ENCODE data around the gene ZFR. TPM values are rescaled to one million over a fixed set of nuclear protein-coding genes. Genes with fewer than 3 reads are reported as not detected.

ZFR gene
- total and polyA plus RNA-seq, 9 of the 15 experiments (the other 6 are each of a cell fraction or from before 2014, with no cell fraction given): 35.5 to 108 (median 71.1) TPM

DNA sequence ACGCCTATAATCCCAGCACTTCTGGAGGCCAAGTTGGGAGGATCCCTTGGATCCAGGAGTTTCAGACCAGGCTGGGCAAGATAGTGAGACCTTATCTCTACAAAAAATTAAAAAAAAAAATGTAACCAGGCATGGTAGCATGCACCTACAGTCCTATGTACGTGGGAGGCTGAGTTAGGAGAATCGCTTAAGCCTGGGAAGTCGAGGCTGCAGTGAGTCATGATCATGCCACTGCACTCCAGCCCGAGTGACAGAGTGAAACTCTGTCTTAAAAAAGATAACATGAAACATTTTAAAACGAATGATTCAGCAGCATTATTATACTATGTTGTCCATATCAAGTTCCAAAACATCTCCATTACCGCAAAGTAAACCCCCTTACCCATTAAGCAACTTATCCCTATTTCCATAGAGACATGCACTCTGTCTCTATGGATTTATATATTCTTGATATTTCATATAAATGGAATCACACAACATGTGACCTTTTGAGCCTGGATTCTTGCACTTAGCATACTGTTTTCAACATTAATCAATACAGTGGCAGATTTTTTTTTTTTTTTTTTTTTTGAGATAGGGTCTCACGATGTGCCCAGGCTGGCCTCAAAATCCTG, 74.9 kb downstream of the ZFR start (continued):
- TF ChIP-seq, protein P1, sequence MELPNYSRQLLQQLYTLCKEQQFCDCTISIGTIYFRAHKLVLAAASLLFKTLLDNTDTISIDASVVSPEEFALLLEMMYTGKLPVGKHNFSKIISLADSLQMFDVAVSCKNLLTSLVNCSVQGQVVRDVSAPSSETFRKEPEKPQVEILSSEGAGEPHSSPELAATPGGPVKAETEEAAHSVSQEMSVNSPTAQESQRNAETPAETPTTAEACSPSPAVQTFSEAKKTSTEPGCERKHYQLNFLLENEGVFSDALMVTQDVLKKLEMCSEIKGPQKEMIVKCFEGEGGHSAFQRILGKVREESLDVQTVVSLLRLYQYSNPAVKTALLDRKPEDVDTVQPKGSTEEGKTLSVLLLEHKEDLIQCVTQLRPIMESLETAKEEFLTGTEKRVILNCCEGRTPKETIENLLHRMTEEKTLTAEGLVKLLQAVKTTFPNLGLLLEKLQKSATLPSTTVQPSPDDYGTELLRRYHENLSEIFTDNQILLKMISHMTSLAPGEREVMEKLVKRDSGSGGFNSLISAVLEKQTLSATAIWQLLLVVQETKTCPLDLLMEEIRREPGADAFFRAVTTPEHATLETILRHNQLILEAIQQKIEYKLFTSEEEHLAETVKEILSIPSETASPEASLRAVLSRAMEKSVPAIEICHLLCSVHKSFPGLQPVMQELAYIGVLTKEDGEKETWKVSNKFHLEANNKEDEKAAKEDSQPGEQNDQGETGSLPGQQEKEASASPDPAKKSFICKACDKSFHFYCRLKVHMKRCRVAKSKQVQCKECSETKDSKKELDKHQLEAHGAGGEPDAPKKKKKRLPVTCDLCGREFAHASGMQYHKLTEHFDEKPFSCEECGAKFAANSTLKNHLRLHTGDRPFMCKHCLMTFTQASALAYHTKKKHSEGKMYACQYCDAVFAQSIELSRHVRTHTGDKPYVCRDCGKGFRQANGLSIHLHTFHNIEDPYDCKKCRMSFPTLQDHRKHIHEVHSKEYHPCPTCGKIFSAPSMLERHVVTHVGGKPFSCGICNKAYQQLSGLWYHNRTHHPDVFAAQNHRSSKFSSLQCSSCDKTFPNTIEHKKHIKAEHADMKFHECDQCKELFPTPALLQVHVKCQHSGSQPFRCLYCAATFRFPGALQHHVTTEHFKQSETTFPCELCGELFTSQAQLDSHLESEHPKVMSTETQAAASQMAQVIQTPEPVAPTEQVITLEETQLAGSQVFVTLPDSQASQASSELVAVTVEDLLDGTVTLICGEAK (IDR thresholded peaks at IDR 0.05): no peak
- TF ChIP-seq, protein P1 (CRISPR knock-in tag; IDR thresholded peaks at IDR 0.05): no peak
- TF ChIP-seq SMARCB1 (IDR thresholded peaks at IDR 0.05; ENCODE audit: insufficient read length, low read depth) (peak; percentile 61), NEUROD1 (IDR thresholded peaks at IDR 0.05; ENCODE audit: borderline replicate concordance, low read depth, low read length, partially characterized antibody) (no peak), ZNF133 (CRISPR knock-in tag; IDR thresholded peaks at IDR 0.05) (no peak), TCF7L2 (IDR thresholded peaks at IDR 0.05; ENCODE audit: low read depth, low read length) (no peak), NCOR1 (IDR thresholded peaks at IDR 0.05) (peak; percentile 71), IRF9 (tag; IDR thresholded peaks at IDR 0.05) (peak; percentile 25; the same call in 1 of the 2 replicates), NR2C1 (IDR thresholded peaks at IDR 0.05) (peak; percentile 30; the same call in 1 of the 2 replicates), NR2C1 (tag; IDR thresholded peaks at IDR 0.05) (no peak), ZNF316 (IDR thresholded peaks at IDR 0.05) (peak; percentile 95), ELF2 (CRISPR knock-in tag; IDR thresholded peaks at IDR 0.05) (no peak), PHTF2 (CRISPR knock-in tag; IDR thresholded peaks at IDR 0.05) (no peak), GABPA (tag; conservative IDR thresholded peaks at IDR 0.05; ENCODE audit: low read depth) (no peak), FOXM1 (IDR thresholded peaks at IDR 0.05; ENCODE audit: low read depth) (peak; percentile 84), FOXM1 (CRISPR knock-in tag; IDR thresholded peaks at IDR 0.05; ENCODE audit: low read depth) (no peak), ZNF695 (CRISPR knock-in tag; IDR thresholded peaks at IDR 0.05) (no peak), CEBPG (CRISPR knock-in tag; IDR thresholded peaks at IDR 0.05) (no peak), CEBPG (tag; conservative IDR thresholded peaks at IDR 0.05 in 1 of 2, IDR thresholded peaks at IDR 0.05 in 1 of 2) (no peak), CXXC5 (CRISPR knock-in tag; IDR thresholded peaks at IDR 0.05) (0 out of 2 replicates have a peak, but pooled peaks have one; percentile 31)
